GM19463 (cell line): ENCODE data around the gene COQ9.

Source experiments
- ATAC-seq: cut with Tn5 transposase; IDR thresholded peaks from one replicate; pipeline ENCODE4 v1.9.1; 2021; ENCODE audit warnings: mild to moderate bottlenecking, moderate library complexity; ENCODE audit not compliant: unreplicated experiment

COQ9 gene

GRCh38 chr16:57471852-57472664 is 24.8 kb downstream of the COQ9 start:
- no peak for ATAC-seq

GRCh38 chr16:57472665-57473060 is 25.4 kb downstream of the COQ9 start:
- ATAC-seq = no peak

- ATAC-seq = no peak
These were observed 26.0 kb downstream of the COQ9 start for GRCh38 chr16:57473176-57473840.

GRCh38 chr16:57473906-57474305 is 26.6 kb downstream of the COQ9 start:
- no peak for ATAC-seq

GRCh38 chr16:57474671-57475661 is 27.7 kb downstream of the COQ9 start:
- ATAC-seq = no peak

GRCh38 chr16:57475711-57476339 is 28.5 kb downstream of the COQ9 start:
- ATAC-seq = peak; percentile 98

GRCh38 chr16:57476546-57477410 is 29.5 kb downstream of the COQ9 start:
- no peak for ATAC-seq

GRCh38 chr16:57477531-57478202 is 30.4 kb downstream of the COQ9 start:
- no peak for ATAC-seq

- no peak for ATAC-seq
These were observed 31.3 kb downstream of the COQ9 start for GRCh38 chr16:57478396-57479204.

- no peak for ATAC-seq
These were observed 32.1 kb downstream of the COQ9 start for GRCh38 chr16:57479205-57479975.

- no peak for ATAC-seq
These were observed 32.9 kb downstream of the COQ9 start for GRCh38 chr16:57479976-57480753.

- ATAC-seq = no peak
These were observed 33.5 kb downstream of the COQ9 start for GRCh38 chr16:57480754-57481230.

GRCh38 chr16:57481421-57481820 is 34.1 kb downstream of the COQ9 start:
- no peak for ATAC-seq

GRCh38 chr16:57482845-57483545 is 35.7 kb downstream of the COQ9 start:
- no peak for ATAC-seq

GRCh38 chr16:57483725-57484514 is 36.6 kb downstream of the COQ9 start:
- no peak for ATAC-seq
